ENCODE measurements around the gene NATD1.

NATD1 gene

GRCh38 chr17:21288571-21289017 is 35.4 kb upstream of the NATD1 start:
- Histone ChIP-seq H3K27me3 (ENCODE audit: control insufficient read depth, insufficient read depth, low read length) (peaks cover 4% of the 10 kb centered on the region), H3K27ac (ENCODE audit: low read depth, low read length) (no peak overlapping the region), H3K4me1 (ENCODE audit: control insufficient read depth, insufficient read depth, low read length) (peaks cover 37% of the 10 kb centered on the region), H3K9me3 (ENCODE audit: control insufficient read depth, insufficient read depth, low read depth, low read length) (peaks cover 22% of the 10 kb centered on the region; the same call in 1 of the 2 replicates), H3K36me3 (ENCODE audit: control insufficient read depth, insufficient read depth, low read length) (peaks cover 8% of the 10 kb centered on the region), H3K4me3 (ENCODE audit: low read depth, low read length) (no peak overlapping the region), H3K9ac (ENCODE audit: low read length) (no peak overlapping the region)

- Histone ChIP-seq H3K4me3 (ENCODE audit: low read depth, low read length) (no peak overlapping the region), H3K9ac (ENCODE audit: low read length) (no peak overlapping the region), H3K4me1 (ENCODE audit: control insufficient read depth, insufficient read depth, low read length) (peaks cover 38% of the 10 kb centered on the region)
These were observed 34.7 kb upstream of the NATD1 start for GRCh38 chr17:21287703-21288449.

GRCh38 chr17:21286909-21287702 is 33.9 kb upstream of the NATD1 start:
- Histone ChIP-seq H3K4me3 (ENCODE audit: low read depth, low read length) (peak overlapping the region; percentile 90), H3K36me3 (ENCODE audit: control insufficient read depth, insufficient read depth, low read length) (peaks cover 8% of the 10 kb centered on the region; the same call in 1 of the 2 replicates), H3K27me3 (ENCODE audit: control insufficient read depth, insufficient read depth, low read length) (peaks cover 19% of the 10 kb centered on the region), H3K27ac (ENCODE audit: low read depth, low read length) (no peak overlapping the region), H3K9me3 (ENCODE audit: control insufficient read depth, insufficient read depth, low read depth, low read length) (peaks cover 9% of the 10 kb centered on the region; the same call in 1 of the 2 replicates), H3K4me1 (ENCODE audit: control insufficient read depth, insufficient read depth, low read length) (peaks cover 38% of the 10 kb centered on the region), H3K9ac (ENCODE audit: low read length) (no peak overlapping the region)

More at GRCh38 chr17:21287703-21288449, 34.7 kb upstream of the NATD1 start:
- Histone ChIP-seq H3K27ac (ENCODE audit: low read depth, low read length) (no peak overlapping the region), H3K9me3 (ENCODE audit: control insufficient read depth, insufficient read depth, low read depth, low read length) (peaks cover 16% of the 10 kb centered on the region; the same call in 1 of the 2 replicates), H3K36me3 (ENCODE audit: control insufficient read depth, insufficient read depth, low read length) (peaks cover 8% of the 10 kb centered on the region), H3K27me3 (ENCODE audit: control insufficient read depth, insufficient read depth, low read length) (peaks cover 11% of the 10 kb centered on the region)

- peaks cover 1% of the 10 kb centered on the region; the same call in 1 of the 2 replicates for H3K36me3 ChIP-seq (ENCODE audit: control insufficient read depth, insufficient read depth, low read length)
- no peak overlapping the region for H3K27ac ChIP-seq (ENCODE audit: low read depth, low read length)
- H3K9ac ChIP-seq (ENCODE audit: low read length), result peak overlapping the region; percentile 77
- peak overlapping the region; percentile 90 for H3K4me3 ChIP-seq (ENCODE audit: low read depth, low read length)
- H3K4me1 ChIP-seq (ENCODE audit: control insufficient read depth, insufficient read depth, low read length), result peaks cover 38% of the 10 kb centered on the region
- peaks cover under 1% of the 10 kb centered on the region; the same call in 1 of the 2 replicates for H3K9me3 ChIP-seq (ENCODE audit: control insufficient read depth, insufficient read depth, low read depth, low read length)
- peaks cover 24% of the 10 kb centered on the region for H3K27me3 ChIP-seq (ENCODE audit: control insufficient read depth, insufficient read depth, low read length)
These were observed 33.0 kb upstream of the NATD1 start for GRCh38 chr17:21286066-21286770.

GRCh38 chr17:21285164-21286065 is 32.2 kb upstream of the NATD1 start:
- H3K4me3 ChIP-seq (ENCODE audit: low read depth, low read length), result peak overlapping the region; percentile 90
- peak overlapping the region; percentile 77 for H3K9ac ChIP-seq (ENCODE audit: low read length)
- H3K4me1 ChIP-seq (ENCODE audit: control insufficient read depth, insufficient read depth, low read length), result peaks cover 38% of the 10 kb centered on the region
- peaks cover 24% of the 10 kb centered on the region for H3K27me3 ChIP-seq (ENCODE audit: control insufficient read depth, insufficient read depth, low read length)
- no peaks in the 10 kb centered on the region for H3K36me3 ChIP-seq (ENCODE audit: control insufficient read depth, insufficient read depth, low read length)
- H3K9me3 ChIP-seq (ENCODE audit: control insufficient read depth, insufficient read depth, low read depth, low read length), result no peaks in the 10 kb centered on the region
- peak overlapping the region; percentile 33; the same call in 1 of the 2 replicates for H3K27ac ChIP-seq (ENCODE audit: low read depth, low read length)

- Histone ChIP-seq H3K27ac (ENCODE audit: low read depth, low read length) (peak within 1 kb of the TSS; percentile 33; the same call in 1 of the 2 replicates), H3K9ac (ENCODE audit: low read length) (peak within 1 kb of the TSS; percentile 77), H3K4me3 (ENCODE audit: low read depth, low read length) (peak within 1 kb of the TSS; percentile 90), H3K9me3 (ENCODE audit: control insufficient read depth, insufficient read depth, low read depth, low read length) (no peaks in the 10 kb centered on the region), H3K4me1 (ENCODE audit: control insufficient read depth, insufficient read depth, low read length) (peaks cover 38% of the 10 kb centered on the region), H3K27me3 (ENCODE audit: control insufficient read depth, insufficient read depth, low read length) (peaks cover 24% of the 10 kb centered on the region), H3K36me3 (ENCODE audit: control insufficient read depth, insufficient read depth, low read length) (no peaks in the 10 kb centered on the region)
These were observed 31.3 kb upstream of the NATD1 start, which contains the start of gene MAP2K3 for GRCh38 chr17:21284319-21285163. Gene MAP2K3 (plus strand): TSS chr17:21284711. CDS start chr17:21284921, 210 bp downstream.

- Histone ChIP-seq H3K36me3 (ENCODE audit: control insufficient read depth, insufficient read depth, low read length) (no peaks in the 10 kb centered on the region), H3K9ac (ENCODE audit: low read length) (peak overlapping the region; percentile 24), H3K4me3 (ENCODE audit: low read depth, low read length) (peak overlapping the region; percentile 67), H3K27me3 (ENCODE audit: control insufficient read depth, insufficient read depth, low read length) (peaks cover 24% of the 10 kb centered on the region), H3K27ac (ENCODE audit: low read depth, low read length) (no peak overlapping the region), H3K9me3 (ENCODE audit: control insufficient read depth, insufficient read depth, low read depth, low read length) (no peaks in the 10 kb centered on the region), H3K4me1 (ENCODE audit: control insufficient read depth, insufficient read depth, low read length) (peaks cover 38% of the 10 kb centered on the region)
These were observed 30.5 kb upstream of the NATD1 start for GRCh38 chr17:21283482-21284318.

GRCh38 chr17:21282850-21283249 is 29.6 kb upstream of the NATD1 start:
- peaks cover 24% of the 10 kb centered on the region for H3K27me3 ChIP-seq (ENCODE audit: control insufficient read depth, insufficient read depth, low read length)
- H3K36me3 ChIP-seq (ENCODE audit: control insufficient read depth, insufficient read depth, low read length), result no peaks in the 10 kb centered on the region
- H3K9ac ChIP-seq (ENCODE audit: low read length), result no peak overlapping the region
- H3K4me1 ChIP-seq (ENCODE audit: control insufficient read depth, insufficient read depth, low read length), result peaks cover 31% of the 10 kb centered on the region
- H3K27ac ChIP-seq (ENCODE audit: low read depth, low read length), result no peak overlapping the region
- H3K4me3 ChIP-seq (ENCODE audit: low read depth, low read length), result no peak overlapping the region
- H3K9me3 ChIP-seq (ENCODE audit: control insufficient read depth, insufficient read depth, low read depth, low read length), result no peaks in the 10 kb centered on the region

GRCh38 chr17:21282231-21282630 is 29.0 kb upstream of the NATD1 start:
- H3K27ac ChIP-seq (ENCODE audit: low read depth, low read length), result no peak overlapping the region

More at GRCh38 chr17:21282231-21282630, 29.0 kb upstream of the NATD1 start:
- no peak overlapping the region for H3K9ac ChIP-seq (ENCODE audit: low read length)
- peaks cover 25% of the 10 kb centered on the region for H3K4me1 ChIP-seq (ENCODE audit: control insufficient read depth, insufficient read depth, low read length)
- no peaks in the 10 kb centered on the region for H3K9me3 ChIP-seq (ENCODE audit: control insufficient read depth, insufficient read depth, low read depth, low read length)
- no peaks in the 10 kb centered on the region for H3K36me3 ChIP-seq (ENCODE audit: control insufficient read depth, insufficient read depth, low read length)
- no peak overlapping the region for H3K4me3 ChIP-seq (ENCODE audit: low read depth, low read length)
- peaks cover 28% of the 10 kb centered on the region for H3K27me3 ChIP-seq (ENCODE audit: control insufficient read depth, insufficient read depth, low read length)
